Eye (tissue), 1 donor: ENCODE results near the gene KRT8.
"Not testable (repeated sequence)": the region's sequence is repeated elsewhere in the genome, so short reads cannot be mapped to it uniquely, and the experiment has no call there.

Source experiments
- DNase-seq: peaks from one replicate; pipeline ENCODE4 v3.0.0-alpha.2; 2015

KRT8 gene

DNA sequence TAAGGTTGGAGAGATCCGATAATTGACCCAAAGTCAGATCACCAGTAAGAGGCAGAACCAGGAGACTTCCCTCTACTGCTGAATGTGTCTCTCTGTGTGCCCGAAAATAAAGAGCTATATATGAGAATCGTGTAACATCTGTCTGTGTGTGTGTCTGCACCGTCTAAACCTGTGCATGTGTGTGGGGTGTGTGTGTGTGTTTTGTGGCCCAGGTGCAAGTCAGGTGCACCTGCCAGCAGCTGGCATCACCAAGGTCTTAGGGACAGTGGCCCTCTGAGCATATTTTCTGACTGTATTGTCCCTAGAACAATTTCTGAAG lies 31.4 kb downstream of the KRT8 start:
- no peak for DNase-seq

GRCh38 chr12:52872644-52873389 lies 32.1 kb downstream of the KRT8 start:
- no peak for DNase-seq

DNA sequence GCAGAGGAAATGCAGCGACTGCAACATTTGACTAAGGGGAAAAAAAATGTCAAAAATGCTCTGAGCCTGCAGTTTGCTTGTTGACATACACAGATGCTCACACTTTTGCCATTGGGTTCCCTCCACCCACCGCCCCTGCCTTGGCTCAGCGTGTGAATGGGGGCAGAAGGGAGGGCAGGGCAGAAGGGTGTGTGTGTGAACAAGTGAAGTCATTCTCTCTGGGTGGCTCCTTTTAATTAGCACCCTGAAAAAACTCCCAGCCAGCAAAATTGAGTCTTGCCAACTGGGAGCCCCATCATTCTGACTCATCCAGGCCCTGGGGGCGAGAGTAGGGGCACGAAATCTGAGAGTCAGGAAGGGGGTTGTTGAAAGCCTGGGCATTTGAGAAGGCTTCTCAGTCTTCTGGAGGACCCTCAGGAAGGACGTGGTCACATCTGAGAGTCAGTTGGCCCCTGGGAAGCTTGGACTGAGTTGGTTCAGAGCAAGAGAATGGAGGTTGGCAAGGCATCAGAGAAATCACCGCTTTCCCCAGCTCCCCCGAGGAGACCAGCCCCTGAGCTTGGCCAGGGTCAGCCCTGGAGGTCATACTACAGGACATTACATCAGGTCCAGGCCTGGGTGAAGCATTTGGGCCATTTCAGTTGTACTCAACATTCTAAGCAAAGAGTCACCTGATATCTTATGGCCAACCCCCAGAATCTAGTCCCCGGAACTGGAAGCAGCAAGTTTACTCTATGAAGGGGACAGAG lies 33.4 kb downstream of the KRT8 start:
- no peak for DNase-seq

GRCh38 chr12:52870361-52871290 lies 34.2 kb downstream of the KRT8 start:
- DNase-seq = peak; percentile 71

GRCh38 chr12:52867642-52868041 lies 37.2 kb downstream of the KRT8 start:
- DNase-seq = no peak

DNA sequence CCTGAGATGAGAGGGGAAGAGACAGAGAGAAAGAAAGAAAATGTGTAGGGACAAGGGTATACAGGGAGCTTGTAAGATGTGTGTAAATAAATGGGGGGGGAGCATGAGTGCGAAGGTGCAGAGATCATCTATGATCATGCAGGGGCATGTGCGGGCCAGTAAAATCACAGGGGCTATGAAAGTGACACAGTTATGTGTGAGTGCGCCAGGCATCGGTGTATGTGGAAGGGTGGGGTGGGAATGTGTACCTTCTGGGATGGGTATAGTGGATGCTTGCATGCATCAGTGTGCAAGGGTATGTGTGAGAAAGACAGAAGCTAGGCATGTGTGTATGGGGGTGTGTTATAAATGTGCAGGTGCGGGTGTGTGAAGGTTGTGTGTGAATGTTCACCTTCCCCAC lies 37.7 kb downstream of the KRT8 start:
- no peak for DNase-seq

- DNase-seq = peak; percentile 89
These were observed 39.6 kb downstream of the KRT8 start for GRCh38 chr12:52865090-52865944.

DNA sequence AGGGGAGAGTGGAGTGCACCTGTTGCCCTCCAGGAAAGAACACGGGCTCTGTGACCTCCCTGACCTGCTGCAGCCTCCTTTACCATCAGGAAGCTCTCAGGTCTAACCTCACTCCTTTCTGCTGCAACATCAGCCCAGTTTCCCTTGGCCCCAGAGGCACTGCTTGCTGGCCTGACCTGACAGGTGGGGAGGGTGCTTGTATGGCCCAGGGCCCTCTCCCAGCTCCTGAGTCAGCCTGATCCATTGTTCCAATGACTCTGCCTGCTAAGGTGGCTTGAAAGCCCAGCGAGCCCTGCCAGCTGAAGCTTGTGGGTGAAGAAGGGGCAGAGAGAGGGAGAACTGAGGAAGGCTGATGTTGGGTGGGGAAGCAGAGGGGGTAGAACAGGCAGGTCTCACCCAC lies 42.9 kb downstream of the KRT8 start:
- DNase-seq = no peak

DNA sequence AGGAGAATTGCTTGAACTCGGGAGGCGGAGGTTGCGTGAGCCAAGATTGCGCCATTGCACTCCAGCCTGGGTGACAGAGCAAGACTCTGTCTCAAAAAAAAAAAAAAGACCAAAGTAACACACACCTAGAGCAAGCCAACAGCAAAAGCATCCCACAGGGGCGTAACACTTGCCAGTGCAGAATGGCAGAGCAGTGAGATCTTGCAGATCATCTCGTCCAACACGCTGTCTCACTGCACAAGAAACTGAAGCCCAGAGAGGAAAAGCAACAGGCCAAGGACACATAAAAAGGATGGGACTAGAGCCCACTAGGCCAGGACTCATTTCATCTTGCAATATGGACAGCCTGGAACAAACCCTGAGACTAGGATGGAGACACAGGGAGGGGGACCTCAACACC lies 43.4 kb downstream of the KRT8 start:
- no peak for DNase-seq

DNA sequence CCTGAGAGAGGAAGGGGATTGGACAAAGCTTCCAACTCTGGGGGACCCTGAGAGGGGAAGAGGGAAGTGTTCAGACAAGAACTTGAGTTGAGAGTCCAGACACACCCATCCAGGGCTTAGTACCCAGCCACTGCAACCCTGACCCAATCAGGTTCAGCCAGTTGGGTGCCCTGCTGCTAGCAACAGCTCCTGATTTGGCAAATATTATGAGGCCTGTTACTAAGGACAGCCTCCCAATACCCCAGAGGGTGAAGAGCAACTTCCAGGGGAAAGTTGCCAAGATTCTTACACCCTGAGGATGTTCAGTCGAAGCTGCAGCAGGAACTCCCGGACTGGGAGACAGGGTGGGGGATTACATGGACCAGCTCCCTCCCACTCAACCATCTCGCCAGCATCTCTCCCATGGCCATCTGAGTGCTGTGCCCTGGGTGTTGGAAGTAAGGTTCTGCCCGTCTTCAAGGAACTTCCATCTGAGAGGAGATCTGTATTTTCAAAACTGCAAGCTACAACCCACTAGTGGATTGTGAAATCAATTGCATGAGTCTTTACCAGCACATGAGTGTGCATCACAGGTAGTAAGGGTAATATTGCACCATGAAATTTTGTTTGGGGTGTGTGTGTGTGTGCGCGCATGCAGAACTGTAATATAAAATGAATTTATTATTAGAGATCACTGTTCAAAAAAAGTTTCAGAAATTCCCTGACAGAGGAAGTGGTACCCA lies 44.6 kb downstream of the KRT8 start:
- DNase-seq = no peak

DNA sequence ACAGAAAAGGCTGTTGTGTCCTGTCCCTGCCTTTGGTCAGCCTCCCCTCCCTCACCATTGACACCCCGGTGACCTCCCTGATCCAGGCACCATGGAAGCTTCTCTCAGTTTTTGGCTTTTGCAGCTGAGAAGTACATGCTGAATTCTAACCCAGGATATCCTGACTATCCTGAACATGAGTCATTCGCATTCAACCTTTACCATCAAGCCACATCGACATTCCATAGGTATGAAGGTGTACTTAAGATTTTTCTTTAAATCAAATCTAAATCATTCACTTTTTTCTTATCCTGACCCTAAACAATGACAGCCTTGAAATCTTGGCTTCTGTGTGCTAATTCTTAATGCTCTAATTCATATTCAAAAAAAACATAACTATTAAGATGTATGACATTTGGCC lies 47.4 kb downstream of the KRT8 start:
- no peak for DNase-seq

- no peak for DNase-seq
These were observed 48.1 kb downstream of the KRT8 start for GRCh38 chr12:52856787-52857186.

GRCh38 chr12:52856077-52856476 lies 48.8 kb downstream of the KRT8 start:
- DNase-seq = not testable (repeated sequence)

- no peak for DNase-seq
These were observed 53.1 kb downstream of the KRT8 start for GRCh38 chr12:52851787-52852186.

DNA sequence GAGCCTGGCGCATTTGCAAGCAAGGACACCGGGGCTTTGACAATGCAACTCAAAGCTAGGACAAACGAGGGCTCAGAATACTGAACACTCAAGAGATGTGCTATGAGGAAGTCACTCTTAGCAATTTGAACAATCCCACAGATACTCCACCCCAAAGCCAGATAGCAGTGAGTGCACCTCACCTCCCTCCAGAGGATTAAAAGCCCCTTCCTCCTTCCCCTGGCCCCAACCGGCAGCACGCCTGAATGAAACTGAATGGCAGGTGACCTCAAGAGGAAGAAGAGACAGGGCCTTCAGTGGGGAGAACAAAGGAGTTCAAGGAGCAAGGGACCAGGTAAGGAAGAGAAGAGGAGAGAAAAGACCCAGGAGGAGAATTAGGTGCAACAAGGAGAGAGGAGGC lies 54.2 kb downstream of the KRT8 start:
- DNase-seq = no peak

- DNase-seq = no peak
These were observed 55.4 kb downstream of the KRT8 start for GRCh38 chr12:52849511-52849910.

DNA sequence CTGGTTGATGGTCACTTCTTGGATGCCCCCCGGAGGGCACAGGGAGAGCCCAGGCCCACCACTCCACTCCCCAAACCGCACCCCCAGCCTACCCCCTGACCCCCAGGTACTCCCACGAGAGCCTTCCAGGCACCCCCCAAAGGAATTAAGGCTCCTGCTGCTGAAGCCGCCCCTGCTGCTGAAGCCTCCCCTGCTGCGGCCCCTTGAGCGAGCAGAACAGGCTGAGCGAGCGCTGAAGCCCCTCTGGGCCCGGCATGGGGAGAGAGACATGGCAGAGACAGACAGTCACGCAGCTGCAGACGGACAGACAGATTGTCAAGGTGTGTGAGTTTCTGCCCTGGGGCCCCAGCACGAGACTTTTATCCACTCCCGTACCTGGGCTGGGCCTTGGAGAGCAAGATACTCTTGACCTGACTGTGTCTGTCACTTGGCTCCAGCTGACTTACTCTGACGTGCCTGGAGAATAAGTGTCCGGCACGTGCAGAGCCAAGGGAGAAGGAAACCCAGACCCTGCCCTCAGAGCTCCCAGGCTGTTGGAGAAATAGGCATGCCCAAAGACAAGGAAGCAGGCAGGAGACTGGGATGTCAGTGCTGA lies 56.1 kb downstream of the KRT8 start, which contains the start of gene KRT78:
TSS of gene KRT78 (minus strand) at position 334 of the 595 bp plus-strand sequence. CDS start at position 270, 64 bp downstream.
- no peak for DNase-seq

- DNase-seq = no peak
These were observed 57.4 kb downstream of the KRT8 start for GRCh38 chr12:52847335-52848102.
